HEK293T (cell line): Measurements from ENCODE around the gene FBXO9.

Experiments
- CTCF ChIA-PET: fragments of 350-600 bp; formaldehyde crosslinking; extraction: SDS; loops from one replicate; lab custom pipeline; 2021; ENCODE audit warnings: antibody characterized with exemption, inconsistent platforms; lab: Yijun Ruan, JAX
- POLR2A ChIA-PET: fragments of 350-600 bp; formaldehyde crosslinking; extraction: SDS; loops from one replicate; lab custom pipeline; 2020; ENCODE audit warnings: antibody characterized with exemption, inconsistent platforms; lab: Yijun Ruan, JAX
- DNase-seq: peaks from one replicate; pipeline ENCODE4 v3.0.0; 2012; ENCODE audit warnings: mixed read lengths; ENCODE audit errors: extremely low spot score
- ARNT ChIP-seq: fragments of 450-650 bp; IDR thresholded peaks from 2 replicates; pipeline ENCODE4 v1.6.1; 2017; ENCODE audit warnings: mild to moderate bottlenecking
- BHLHE40 ChIP-seq: fragments of 450-650 bp; IDR thresholded peaks from 2 replicates; pipeline ENCODE4 v1.6.1; 2016; ENCODE audit warnings: mild to moderate bottlenecking, moderate library complexity, borderline replicate concordance
- CTBP1 ChIP-seq: fragments of 450-650 bp; IDR thresholded peaks from 2 replicates; pipeline ENCODE4 v1.6.1; 2016; ENCODE audit warnings: borderline replicate concordance
- ELF4 ChIP-seq: fragments of 450-650 bp; IDR thresholded peaks from 2 replicates; pipeline ENCODE4 v1.6.1; 2017; ENCODE audit warnings: antibody characterized with exemption
- FOXA1 ChIP-seq: fragments of 450-650 bp; IDR thresholded peaks from 2 replicates; pipeline ENCODE4 v1.6.1; 2016; ENCODE audit warnings: mild to moderate bottlenecking
- FOXK2 ChIP-seq: fragments of 450-650 bp; IDR thresholded peaks from 2 replicates; pipeline ENCODE4 v1.6.1; 2016; ENCODE audit warnings: mild to moderate bottlenecking
- FOXM1 ChIP-seq: fragments of 450-650 bp; IDR thresholded peaks from 2 replicates; pipeline ENCODE4 v1.6.1; 2017; ENCODE audit warnings: mild to moderate bottlenecking, borderline replicate concordance
- HDGF ChIP-seq: fragments of 450-650 bp; IDR thresholded peaks from 2 replicates; pipeline ENCODE4 v1.6.1; 2017; ENCODE audit warnings: antibody characterized with exemption, borderline replicate concordance
- L3MBTL2 ChIP-seq: fragments of 450-650 bp; conservative IDR thresholded peaks from 2 replicates; pipeline ENCODE4 v1.6.1; 2016; ENCODE audit warnings: mild to moderate bottlenecking
- LEF1 ChIP-seq: fragments of 450-650 bp; IDR thresholded peaks from 2 replicates; pipeline ENCODE4 v1.6.1; 2017; ENCODE audit warnings: mild to moderate bottlenecking, borderline replicate concordance
- NFRKB ChIP-seq: fragments of 450-650 bp; IDR thresholded peaks from 2 replicates; pipeline ENCODE4 v1.6.1; 2016; ENCODE audit warnings: mild to moderate bottlenecking, moderate library complexity
- PKNOX1 ChIP-seq: fragments of 450-650 bp; IDR thresholded peaks from 2 replicates; pipeline ENCODE4 v1.6.1; 2016
- SP1 ChIP-seq: fragments of 450-650 bp; IDR thresholded peaks from 2 replicates; pipeline ENCODE4 v1.6.1; 2017
- SUZ12 ChIP-seq: fragments of 450-650 bp; IDR thresholded peaks from 2 replicates; pipeline ENCODE4 v1.6.1; 2016; ENCODE audit warnings: mild to moderate bottlenecking
- TARDBP ChIP-seq: fragments of 450-650 bp; IDR thresholded peaks from 2 replicates; pipeline ENCODE4 v1.6.1; 2016
- ZNF384 ChIP-seq: fragments of 450-650 bp; IDR thresholded peaks from 2 replicates; pipeline ENCODE4 v1.6.1; 2016

FBXO9 gene

GRCh38 chr6:53033764-53034163, 31.4 kb upstream of the FBXO9 start:
- ChIA-PET POLR2A (no interaction called here), CTCF (interaction anchor here (1.2 kb wide), 1 partner anchor 10 kb away, joined by 4 read pairs; no protein-coding TSS in a partner anchor)
- DNase-seq: no peak
- no peak for TF ChIP-seq FOXM1
- TF ChIP-seq SP1: no peak
- no peak for TF ChIP-seq ELF4
- TF ChIP-seq ZNF384: no peak
- no peak for TF ChIP-seq BHLHE40
- no peak for TF ChIP-seq L3MBTL2
- no peak for TF ChIP-seq LEF1
- TF ChIP-seq SUZ12: no peak
- TF ChIP-seq PKNOX1: no peak
- TF ChIP-seq CTBP1: no peak
- TF ChIP-seq NFRKB: no peak
- TF ChIP-seq ARNT: no peak
- no peak for TF ChIP-seq HDGF
- TF ChIP-seq FOXA1: no peak
- no peak for TF ChIP-seq FOXK2

- DNase-seq: no peak
- ChIA-PET CTCF (interaction anchor here (0.6 kb wide), 1 partner anchor 400 kb away, joined by 3 read pairs; no protein-coding TSS in a partner anchor), POLR2A (no interaction called here)
- TF ChIP-seq BHLHE40: no peak
- TF ChIP-seq HDGF: no peak
- TF ChIP-seq CTBP1: no peak
- no peak for TF ChIP-seq TARDBP
- TF ChIP-seq SUZ12: no peak
- TF ChIP-seq LEF1: no peak
- no peak for TF ChIP-seq NFRKB
- no peak for TF ChIP-seq FOXA1
- no peak for TF ChIP-seq ELF4
Observed at GRCh38 chr6:53035549-53036213, 29.5 kb upstream of the FBXO9 start.

- TF ChIP-seq ELF4 (no peak), CTBP1 (no peak), FOXK2 (no peak), HDGF (no peak), PKNOX1 (no peak), ARNT (no peak), SUZ12 (no peak), SP1 (no peak), L3MBTL2 (no peak), TARDBP (no peak), FOXM1 (no peak), BHLHE40 (no peak), LEF1 (no peak), ZNF384 (no peak), FOXA1 (no peak), NFRKB (no peak)
- ChIA-PET CTCF (no interaction called here), POLR2A (no interaction called here)
- DNase-seq: no peak
Observed at GRCh38 chr6:53038141-53038540, 27.1 kb upstream of the FBXO9 start.

GRCh38 chr6:53038596-53038995, 26.6 kb upstream of the FBXO9 start:
- DNase-seq: no peak
- TF ChIP-seq FOXM1: no peak
- no peak for TF ChIP-seq ELF4
- TF ChIP-seq NFRKB: no peak
- TF ChIP-seq LEF1: no peak
- TF ChIP-seq SUZ12: no peak
- TF ChIP-seq FOXA1: no peak
- TF ChIP-seq PKNOX1: no peak
- TF ChIP-seq CTBP1: no peak
- TF ChIP-seq HDGF: no peak
- TF ChIP-seq ZNF384: no peak
- TF ChIP-seq FOXK2: no peak
- no peak for TF ChIP-seq TARDBP
- TF ChIP-seq L3MBTL2: no peak
- no peak for TF ChIP-seq BHLHE40
- no peak for TF ChIP-seq SP1
- no peak for TF ChIP-seq ARNT
- CTCF ChIA-PET: no interaction called here
- POLR2A ChIA-PET: no interaction called here

GRCh38 chr6:53041356-53041755, 23.8 kb upstream of the FBXO9 start:
- TF ChIP-seq L3MBTL2: no peak
- ChIA-PET POLR2A (no interaction called here), CTCF (interaction anchor here (0.7 kb wide), 1 partner anchor 1047 kb away, joined by 3 read pairs; no protein-coding TSS in a partner anchor)
- DNase-seq: no peak

GRCh38 chr6:53042112-53042511, 23.1 kb upstream of the FBXO9 start:
- CTCF ChIA-PET: no interaction called here
- TF ChIP-seq FOXK2 (no peak), SUZ12 (no peak), FOXM1 (no peak), NFRKB (no peak), BHLHE40 (no peak), HDGF (no peak), FOXA1 (no peak), SP1 (no peak), ZNF384 (no peak), L3MBTL2 (no peak)
- no peak for DNase-seq
- POLR2A ChIA-PET: interaction anchor here (1.0 kb wide), 1 partner anchor 14 kb away, joined by 3 read pairs; no protein-coding TSS in a partner anchor
